ENCODE results near the gene SLF2.
A peak's percentile ranks its signal among the peaks of the same experiment; 100 is the strongest.

The SLF2 gene

DNA sequence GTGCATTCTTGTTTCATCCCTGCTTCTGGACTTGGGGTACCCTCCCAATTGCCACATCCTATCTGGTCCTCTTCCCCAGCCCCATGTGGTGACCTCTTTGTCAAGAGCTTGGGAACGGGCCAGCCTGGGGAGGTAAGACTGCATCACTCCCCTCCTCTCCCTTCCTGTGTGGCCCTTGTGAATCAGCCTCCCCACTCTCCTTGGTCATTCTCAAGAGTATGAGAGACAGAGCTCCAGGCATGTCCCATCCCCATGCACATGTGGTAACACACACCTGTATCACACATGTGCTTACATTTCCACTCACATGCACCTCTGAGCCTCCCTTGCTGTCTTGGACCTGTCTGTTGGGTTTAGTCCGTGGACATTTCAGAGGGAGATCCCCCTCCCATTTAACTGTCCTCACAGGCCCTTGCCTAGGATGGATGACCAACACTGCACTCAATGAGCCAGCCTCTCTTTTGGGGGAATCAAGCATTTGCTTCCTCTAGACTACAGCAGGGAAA is 72.0 kb downstream of the SLF2 start:
- H3K9me3 Mint-ChIP-seq, result no peaks in the 10 kb centered on the region

GRCh38 chr10:100985336-100985735 is 72.6 kb downstream of the SLF2 start:
- ATAC-seq, result no peak
- H3K4me3 Mint-ChIP-seq, result no peak overlapping the region
- peaks cover 46% of the 10 kb centered on the region for H3K36me3 Mint-ChIP-seq
- H3K27ac Mint-ChIP-seq, result no peak overlapping the region
- H3K27me3 Mint-ChIP-seq, result no peaks in the 10 kb centered on the region
- peaks cover 31% of the 10 kb centered on the region for H3K4me1 Mint-ChIP-seq
- no peaks in the 10 kb centered on the region for H3K9me3 Mint-ChIP-seq

More for the DNA sequence above, 72.0 kb downstream of the SLF2 start:
- peaks cover 29% of the 10 kb centered on the region for H3K4me1 Mint-ChIP-seq
- peaks cover 48% of the 10 kb centered on the region for H3K36me3 Mint-ChIP-seq
- H3K27ac Mint-ChIP-seq, result no peak overlapping the region
- H3K27me3 Mint-ChIP-seq, result no peaks in the 10 kb centered on the region
- no peak overlapping the region for H3K4me3 Mint-ChIP-seq
- no peak for ATAC-seq

DNA sequence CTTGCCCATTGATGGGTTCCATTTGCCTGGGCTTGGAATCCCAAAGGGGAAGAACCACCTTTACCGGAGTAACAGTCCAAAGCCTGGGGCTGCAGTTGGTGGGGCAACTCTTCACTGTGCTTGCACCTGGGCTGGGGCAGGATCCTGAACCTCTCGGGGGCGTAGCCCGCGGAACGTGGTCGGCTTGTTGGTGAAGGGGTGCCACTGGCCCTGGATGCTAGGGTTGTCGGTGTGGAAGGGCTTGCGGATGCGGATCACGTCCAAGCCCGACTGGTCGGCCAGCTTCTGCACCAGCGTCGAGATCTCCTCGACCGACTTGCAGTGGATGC is 73.8 kb downstream of the SLF2 start:
- H3K4me1 Mint-ChIP-seq, result peaks cover 41% of the 10 kb centered on the region
- ATAC-seq, result no peak
- H3K4me3 Mint-ChIP-seq, result peak overlapping the region; percentile 92
- H3K9me3 Mint-ChIP-seq, result no peaks in the 10 kb centered on the region
- peaks cover 49% of the 10 kb centered on the region for H3K36me3 Mint-ChIP-seq
- H3K27me3 Mint-ChIP-seq, result no peaks in the 10 kb centered on the region
- peak overlapping the region; percentile 87 for H3K27ac Mint-ChIP-seq

- ATAC-seq, result peak; percentile 95
- peaks cover 41% of the 10 kb centered on the region for H3K4me1 Mint-ChIP-seq
- peak within 1 kb of the TSS; percentile 87 for H3K27ac Mint-ChIP-seq
- H3K36me3 Mint-ChIP-seq, result peaks cover 46% of the 10 kb centered on the region
- no peaks in the 10 kb centered on the region for H3K9me3 Mint-ChIP-seq
- H3K27me3 Mint-ChIP-seq, result no peaks in the 10 kb centered on the region
- peak within 1 kb of the TSS; percentile 92 for H3K4me3 Mint-ChIP-seq
Observed at GRCh38 chr10:100986952-100987684, 74.4 kb downstream of the SLF2 start, which contains the start of the genes MRPL43 and TWNK. MRPL43 (minus strand) TSS chr10:100987497; CDS start chr10:100987443, 54 bp downstream. TWNK (plus strand) TSS chr10:100987543; CDS start chr10:100988211, 668 bp downstream.

- no peak for ATAC-seq
- no peaks in the 10 kb centered on the region for H3K9me3 Mint-ChIP-seq
- H3K4me3 Mint-ChIP-seq, result peak overlapping the region; percentile 92
- H3K36me3 Mint-ChIP-seq, result peaks cover 40% of the 10 kb centered on the region
- H3K27ac Mint-ChIP-seq, result peak overlapping the region; percentile 87
- H3K27me3 Mint-ChIP-seq, result no peaks in the 10 kb centered on the region
- peaks cover 41% of the 10 kb centered on the region for H3K4me1 Mint-ChIP-seq
Observed at GRCh38 chr10:100987685-100988049, 74.9 kb downstream of the SLF2 start.

DNA sequence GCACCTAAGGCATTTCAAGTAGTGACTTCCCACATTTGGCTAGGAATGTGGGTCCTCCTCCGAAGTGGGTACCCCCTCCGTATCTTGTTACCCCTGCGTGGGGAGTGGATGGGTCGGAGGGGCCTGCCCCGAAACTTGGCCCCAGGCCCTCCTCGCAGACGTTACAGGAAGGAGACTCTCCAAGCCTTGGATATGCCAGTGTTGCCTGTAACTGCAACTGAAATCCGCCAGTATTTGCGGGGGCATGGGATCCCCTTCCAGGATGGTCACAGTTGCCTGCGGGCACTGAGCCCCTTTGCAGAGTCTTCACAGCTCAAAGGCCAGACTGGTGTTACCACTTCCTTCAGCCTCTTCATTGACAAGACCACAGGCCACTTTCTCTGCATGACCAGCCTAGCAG is 75.4 kb downstream of the SLF2 start:
- no peak for ATAC-seq
- Mint-ChIP-seq H3K4me1 (peaks cover 41% of the 10 kb centered on the region), H3K9me3 (no peaks in the 10 kb centered on the region), H3K27ac (peak overlapping the region; percentile 87), H3K27me3 (no peaks in the 10 kb centered on the region), H3K4me3 (peak overlapping the region; percentile 92), H3K36me3 (peaks cover 41% of the 10 kb centered on the region)

GRCh38 chr10:100989088-100989487 is 76.3 kb downstream of the SLF2 start:
- Mint-ChIP-seq H3K4me1 (peaks cover 40% of the 10 kb centered on the region), H3K4me3 (no peak overlapping the region), H3K27me3 (no peaks in the 10 kb centered on the region), H3K9me3 (no peaks in the 10 kb centered on the region), H3K36me3 (peaks cover 40% of the 10 kb centered on the region), H3K27ac (no peak overlapping the region)
- no peak for ATAC-seq

- peaks cover 32% of the 10 kb centered on the region for H3K36me3 Mint-ChIP-seq
- H3K4me1 Mint-ChIP-seq, result peaks cover 32% of the 10 kb centered on the region
- ATAC-seq, result no peak
- H3K9me3 Mint-ChIP-seq, result no peaks in the 10 kb centered on the region
- H3K27me3 Mint-ChIP-seq, result no peaks in the 10 kb centered on the region
- H3K4me3 Mint-ChIP-seq, result no peak overlapping the region
- H3K27ac Mint-ChIP-seq, result peak overlapping the region; percentile 63
Observed at GRCh38 chr10:100993986-100994708, 81.4 kb downstream of the SLF2 start.

DNA sequence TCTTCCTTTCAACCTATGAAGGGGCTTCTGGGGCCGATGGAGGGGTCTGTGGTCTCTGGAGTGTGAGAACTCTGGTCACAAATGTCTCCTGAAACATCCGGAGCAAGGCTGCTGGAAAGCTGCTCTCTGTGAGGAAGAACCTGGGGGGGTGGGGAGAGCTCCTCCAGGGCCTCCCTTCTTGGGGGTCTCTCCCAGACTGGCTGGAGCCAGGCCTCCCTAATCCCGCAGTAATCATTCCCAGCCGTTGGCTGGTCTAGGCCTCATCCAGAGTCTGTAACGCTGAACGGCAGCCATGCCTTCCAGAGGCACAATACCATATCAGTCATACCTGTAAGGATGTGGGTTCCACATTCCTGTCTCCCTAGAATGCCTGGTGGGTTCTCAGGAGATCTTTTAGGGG is 82.4 kb downstream of the SLF2 start:
- Mint-ChIP-seq H3K4me1 (peaks cover 32% of the 10 kb centered on the region), H3K36me3 (peaks cover 32% of the 10 kb centered on the region), H3K9me3 (no peaks in the 10 kb centered on the region), H3K27ac (peak overlapping the region; percentile 76), H3K4me3 (no peak overlapping the region), H3K27me3 (no peaks in the 10 kb centered on the region)
- ATAC-seq, result no peak

DNA sequence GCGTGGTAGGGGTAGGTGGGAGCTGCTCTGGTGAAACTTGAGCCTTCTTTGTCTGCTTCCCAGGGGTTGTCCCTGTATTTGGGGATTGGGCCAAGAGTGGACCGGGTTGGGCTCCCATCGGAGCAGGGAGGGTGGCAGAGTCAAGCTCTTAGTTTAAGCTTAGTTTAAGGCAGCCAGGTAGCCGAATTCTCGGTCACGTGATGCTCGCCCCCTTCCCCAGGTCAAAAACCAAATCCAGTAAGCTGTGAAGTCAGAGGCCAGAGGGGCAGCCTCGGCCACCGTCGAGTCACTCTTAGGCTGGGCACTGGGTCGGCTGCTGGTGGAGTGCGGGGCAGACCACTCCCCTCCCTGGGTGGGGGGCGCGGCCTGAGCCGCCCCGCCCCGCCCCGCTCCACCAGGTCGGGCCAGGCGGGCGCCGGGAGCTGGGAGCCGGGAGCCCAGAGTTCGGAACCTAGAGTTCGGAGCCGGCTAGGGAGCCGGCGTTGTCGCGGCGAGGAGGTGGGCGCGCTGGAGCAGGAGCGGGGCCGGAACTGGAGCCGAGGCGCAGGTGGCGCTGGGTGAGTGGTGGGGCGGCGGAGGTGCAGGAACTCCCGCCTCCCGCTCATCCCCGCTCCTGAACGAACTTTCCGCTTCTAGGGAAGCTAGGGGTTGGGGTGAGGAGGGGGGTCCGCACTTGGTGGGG is 84.1 kb downstream of the SLF2 start:
- peak; percentile 46 for ATAC-seq
- H3K4me1 Mint-ChIP-seq, result peaks cover 29% of the 10 kb centered on the region
- no peaks in the 10 kb centered on the region for H3K27me3 Mint-ChIP-seq
- H3K9me3 Mint-ChIP-seq, result no peaks in the 10 kb centered on the region
- peak overlapping the region; percentile 80 for H3K4me3 Mint-ChIP-seq
- peak overlapping the region; percentile 76 for H3K27ac Mint-ChIP-seq
- peaks cover 19% of the 10 kb centered on the region for H3K36me3 Mint-ChIP-seq

DNA sequence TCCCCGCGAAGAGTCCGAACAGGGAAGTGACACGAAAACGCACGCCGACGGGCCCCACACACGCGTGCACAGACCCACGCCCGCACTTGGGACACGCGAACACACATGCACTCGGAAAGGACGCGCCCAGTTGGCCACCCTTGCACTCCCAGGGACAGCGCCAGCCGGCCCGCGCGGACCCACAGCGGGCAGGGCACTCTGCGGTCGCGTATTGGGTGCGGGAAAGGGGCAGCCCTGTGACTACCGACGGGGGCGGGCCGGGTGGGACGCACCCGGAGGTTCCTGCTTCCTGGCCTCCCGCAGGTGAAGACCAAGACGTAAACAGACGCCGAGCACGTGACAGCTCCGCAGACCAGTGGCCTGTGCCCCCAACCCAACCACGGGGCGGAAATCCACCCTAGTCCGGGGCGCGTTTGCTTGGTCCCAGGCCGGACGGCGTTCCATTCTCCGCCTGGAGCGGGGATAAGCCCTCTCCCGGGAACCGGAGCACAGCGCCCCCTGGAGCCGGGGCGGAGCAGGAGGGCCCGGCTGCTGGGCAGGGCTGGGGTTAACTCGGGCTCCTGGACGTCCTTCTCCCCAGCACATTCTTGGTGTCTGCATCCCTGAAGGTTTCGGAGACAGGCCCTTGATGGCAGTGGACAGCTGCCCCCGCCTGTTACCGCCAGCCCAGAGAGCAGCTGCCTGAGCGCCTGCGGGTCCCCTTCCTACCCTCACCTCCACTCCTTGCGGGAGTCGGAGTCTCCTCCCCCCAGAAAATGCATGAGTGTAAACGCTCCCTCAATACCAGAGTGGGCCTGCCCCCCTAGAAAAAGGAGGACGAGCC is 84.8 kb downstream of the SLF2 start:
- Mint-ChIP-seq H3K9me3 (no peaks in the 10 kb centered on the region), H3K27me3 (no peaks in the 10 kb centered on the region), H3K36me3 (peaks cover 19% of the 10 kb centered on the region), H3K27ac (peak overlapping the region; percentile 76), H3K4me1 (peaks cover 29% of the 10 kb centered on the region), H3K4me3 (peak overlapping the region; percentile 80)
- peak; percentile 63 for ATAC-seq

- H3K9me3 Mint-ChIP-seq, result no peaks in the 10 kb centered on the region
- H3K27ac Mint-ChIP-seq, result peak overlapping the region; percentile 76
- H3K4me3 Mint-ChIP-seq, result peak overlapping the region; percentile 80
- no peaks in the 10 kb centered on the region for H3K27me3 Mint-ChIP-seq
- peaks cover 12% of the 10 kb centered on the region for H3K36me3 Mint-ChIP-seq
- H3K4me1 Mint-ChIP-seq, result peaks cover 29% of the 10 kb centered on the region
- ATAC-seq, result peak; percentile 56
Observed at GRCh38 chr10:100998183-100998990, 85.6 kb downstream of the SLF2 start.

- ATAC-seq, result peak; percentile 77
- Mint-ChIP-seq H3K27me3 (no peaks in the 10 kb centered on the region), H3K27ac (peak overlapping the region; percentile 76), H3K4me3 (peak overlapping the region; percentile 80), H3K36me3 (peaks cover 7% of the 10 kb centered on the region), H3K4me1 (peaks cover 29% of the 10 kb centered on the region), H3K9me3 (no peaks in the 10 kb centered on the region)
Observed at GRCh38 chr10:100998991-100999741, 86.4 kb downstream of the SLF2 start.
